Left ventricle myocardium superior (tissue), 1 donor: ENCODE data around the gene AK1. TPM values are rescaled to one million over a fixed set of nuclear protein-coding genes. Genes with fewer than 3 reads are reported as not detected.
"Not testable (repeated sequence)": the region's sequence is repeated elsewhere in the genome, so short reads cannot be mapped to it uniquely, and the experiment has no call there.

Source experiments
- ATAC-seq: fragments of 200-7000 bp; cut with Tn5 transposase; one replicate; pipeline ENCODE4 v1.9.1; 2020; ENCODE audit warnings: mild to moderate bottlenecking, moderate library complexity
- DNase-seq: peaks from one replicate; pipeline ENCODE4 v3.0.0-alpha.2; 2020
- intact Hi-C: fragments of 100-400 bp; cut with micrococcal nuclease; formaldehyde crosslinking; loops from one replicate; pipeline ENCODE4 v1.11.0; 2022
- microRNA-seq: library from miRNA; unstranded; fragments of <30 nt; microRNA quantifications from one replicate; pipeline ENCODE4 v1.2.0, GENCODE V29; 2020; ENCODE audit warnings: borderline number of aligned reads
- total RNA-seq: library from RNA; stranded (reverse); fragmentation: NEBNext Ultra II Directional; extraction: Animal tissue kit (Norgen Biotek cat#: 25700); gene quantifications from one replicate; pipeline ENCODE4 v1.2.1, GENCODE V29; 2021
- donor health status: DM: no; HTN: yes; CAD: no; lungs with severe emphysema.

The AK1 gene
- total RNA-seq, 1 donor from 2014 or later, result 853 TPM

GRCh38 chr9:127837346-127837745 lies 40.1 kb downstream of the AK1 start:
- ATAC-seq, result no peak
- intact Hi-C loops, result no loop called here
- DNase-seq, result peak; percentile 67

GRCh38 chr9:127836561-127836960 lies 40.9 kb downstream of the AK1 start:
- DNase-seq, intact Hi-C loops, ATAC-seq: not testable (repeated sequence)

GRCh38 chr9:127835991-127836516 lies 41.4 kb downstream of the AK1 start:
- intact Hi-C loops, result no loop called here
- peak; percentile 29 for ATAC-seq
- peak; percentile 72 for DNase-seq

- intact Hi-C loops, result no loop called here
- DNase-seq (no peak), ATAC-seq (no peak)
Observed at GRCh38 chr9:127833555-127833954, 43.9 kb downstream of the AK1 start.

- ATAC-seq, result no peak
- intact Hi-C loops, result no loop called here
- DNase-seq, result no peak
Observed at GRCh38 chr9:127832248-127832647, 45.2 kb downstream of the AK1 start.

GRCh38 chr9:127829205-127829906 lies 48.1 kb downstream of the AK1 start:
- intact Hi-C loops, result no loop called here
- ATAC-seq (no peak), DNase-seq (no peak)

GRCh38 chr9:127828262-127829031 lies 49.0 kb downstream of the AK1 start:
- ATAC-seq (peak; percentile 89), DNase-seq (peak; percentile 93)
- intact Hi-C loops, result no loop called here

- DNase-seq (no peak), ATAC-seq (no peak)
- intact Hi-C loops, result no loop called here
Observed at GRCh38 chr9:127826253-127826913, 51.1 kb downstream of the AK1 start.

- intact Hi-C loops, result no loop called here
- ATAC-seq (peak; percentile 10), DNase-seq (peak; percentile 76)
Observed at GRCh38 chr9:127825319-127826051, 52.0 kb downstream of the AK1 start.

- intact Hi-C loops, result no loop called here
- DNase-seq (no peak), ATAC-seq (no peak)
Observed at GRCh38 chr9:127822108-127822507, 55.4 kb downstream of the AK1 start.

- ATAC-seq (no peak), DNase-seq (no peak)
- intact Hi-C loops, result no loop called here
Observed at GRCh38 chr9:127818574-127818973, 58.9 kb downstream of the AK1 start.

- intact Hi-C loops, result no loop called here
- ATAC-seq (no peak), DNase-seq (no peak)
Observed at GRCh38 chr9:127817881-127818434, 59.5 kb downstream of the AK1 start.

- intact Hi-C loops, result no loop called here
- DNase-seq, result no peak
- ATAC-seq, result peak; percentile 1
Observed at GRCh38 chr9:127816728-127817127, 60.7 kb downstream of the AK1 start.

Small RNAs within 50 kb of the gene (microRNA-seq; reads per million reads assigned to microRNA genes)
- gene MIR4672, result not detected

Other genes starting within 250 kb of the AK1 start
- not detected for gene CFAP157, start 170.7 kb downstream of the AK1 start, total RNA-seq
- gene PTRH1, start 162.0 kb downstream of the AK1 start, total RNA-seq, result 13.4 TPM
- gene TTC16, start 161.6 kb downstream of the AK1 start, total RNA-seq, result 0.15 TPM
- gene TOR2A, start 142.4 kb downstream of the AK1 start, total RNA-seq, result 3.6 TPM
- gene SH2D3C, start 99.0 kb downstream of the AK1 start, total RNA-seq, result 18.3 TPM
- gene CDK9, start 91.6 kb downstream of the AK1 start, total RNA-seq, result 48.4 TPM
- 31.9 TPM for gene FPGS, start 74.8 kb downstream of the AK1 start, total RNA-seq
- gene ENG, start 23.0 kb downstream of the AK1 start, total RNA-seq, result 134 TPM
- gene ST6GALNAC6, start 21.9 kb upstream of the AK1 start, total RNA-seq, result 50.5 TPM
- gene ST6GALNAC4, start 39.4 kb upstream of the AK1 start, total RNA-seq, result 28.5 TPM
- not detected for gene PIP5KL1, start 53.1 kb upstream of the AK1 start, total RNA-seq
- 11.1 TPM for gene DPM2, start 60.2 kb upstream of the AK1 start, total RNA-seq
- gene EEIG1, start 103.3 kb upstream of the AK1 start, total RNA-seq, result 21.6 TPM
- gene NAIF1, start 189.6 kb upstream of the AK1 start, total RNA-seq, result 4.7 TPM
- 4.8 TPM for gene SLC25A25, start 190.6 kb upstream of the AK1 start, total RNA-seq